22Rv1 (cell line): ENCODE measurements around the gene CAMK2D.

Experiments
- ZFX ChIP-seq: fragments of 450-650 bp; IDR thresholded peaks from 2 replicates; pipeline ENCODE4 v1.6.1; 2017; ENCODE audit warnings: antibody characterized with exemption, borderline replicate concordance
- TF ChIP-seq, protein P1 (sequence below): fragments of 450-650 bp; IDR thresholded peaks from 2 replicates; pipeline ENCODE4 v1.5.1; 2017; ENCODE audit warnings: mild to moderate bottlenecking

DNA sequence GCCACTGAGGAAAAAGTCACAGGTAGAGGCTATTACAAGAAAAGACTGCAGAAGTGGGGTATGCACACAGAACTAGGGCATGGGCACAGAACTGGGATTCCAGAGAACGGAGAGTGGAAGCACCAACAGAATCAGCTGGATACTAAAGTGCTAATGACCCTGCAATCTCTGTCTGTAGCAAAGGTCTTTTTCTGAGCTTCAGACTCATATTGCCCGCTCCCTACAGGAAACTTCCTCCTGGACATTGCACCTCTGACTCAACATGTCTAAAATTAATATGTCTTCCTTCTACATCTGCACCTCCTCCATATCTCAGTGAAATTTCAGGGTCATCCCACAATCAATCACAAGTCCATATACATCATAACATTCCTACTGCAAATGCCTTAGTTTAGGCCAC, 5.3 kb upstream of the CAMK2D start:
- TF ChIP-seq, protein P1, sequence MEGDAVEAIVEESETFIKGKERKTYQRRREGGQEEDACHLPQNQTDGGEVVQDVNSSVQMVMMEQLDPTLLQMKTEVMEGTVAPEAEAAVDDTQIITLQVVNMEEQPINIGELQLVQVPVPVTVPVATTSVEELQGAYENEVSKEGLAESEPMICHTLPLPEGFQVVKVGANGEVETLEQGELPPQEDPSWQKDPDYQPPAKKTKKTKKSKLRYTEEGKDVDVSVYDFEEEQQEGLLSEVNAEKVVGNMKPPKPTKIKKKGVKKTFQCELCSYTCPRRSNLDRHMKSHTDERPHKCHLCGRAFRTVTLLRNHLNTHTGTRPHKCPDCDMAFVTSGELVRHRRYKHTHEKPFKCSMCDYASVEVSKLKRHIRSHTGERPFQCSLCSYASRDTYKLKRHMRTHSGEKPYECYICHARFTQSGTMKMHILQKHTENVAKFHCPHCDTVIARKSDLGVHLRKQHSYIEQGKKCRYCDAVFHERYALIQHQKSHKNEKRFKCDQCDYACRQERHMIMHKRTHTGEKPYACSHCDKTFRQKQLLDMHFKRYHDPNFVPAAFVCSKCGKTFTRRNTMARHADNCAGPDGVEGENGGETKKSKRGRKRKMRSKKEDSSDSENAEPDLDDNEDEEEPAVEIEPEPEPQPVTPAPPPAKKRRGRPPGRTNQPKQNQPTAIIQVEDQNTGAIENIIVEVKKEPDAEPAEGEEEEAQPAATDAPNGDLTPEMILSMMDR: no peak
- no peak for TF ChIP-seq ZFX
